EH (cell line): Measurements from ENCODE around the gene PXN.
"Not testable (repeated sequence)": the region's sequence is repeated elsewhere in the genome, so short reads cannot be mapped to it uniquely, and the experiment has no call there.

Experiments used
- DNase-seq: peaks from one replicate; pipeline ENCODE4 v3.0.0-alpha.2; 2015; ENCODE audit warnings: low read depth

PXN gene

DNA sequence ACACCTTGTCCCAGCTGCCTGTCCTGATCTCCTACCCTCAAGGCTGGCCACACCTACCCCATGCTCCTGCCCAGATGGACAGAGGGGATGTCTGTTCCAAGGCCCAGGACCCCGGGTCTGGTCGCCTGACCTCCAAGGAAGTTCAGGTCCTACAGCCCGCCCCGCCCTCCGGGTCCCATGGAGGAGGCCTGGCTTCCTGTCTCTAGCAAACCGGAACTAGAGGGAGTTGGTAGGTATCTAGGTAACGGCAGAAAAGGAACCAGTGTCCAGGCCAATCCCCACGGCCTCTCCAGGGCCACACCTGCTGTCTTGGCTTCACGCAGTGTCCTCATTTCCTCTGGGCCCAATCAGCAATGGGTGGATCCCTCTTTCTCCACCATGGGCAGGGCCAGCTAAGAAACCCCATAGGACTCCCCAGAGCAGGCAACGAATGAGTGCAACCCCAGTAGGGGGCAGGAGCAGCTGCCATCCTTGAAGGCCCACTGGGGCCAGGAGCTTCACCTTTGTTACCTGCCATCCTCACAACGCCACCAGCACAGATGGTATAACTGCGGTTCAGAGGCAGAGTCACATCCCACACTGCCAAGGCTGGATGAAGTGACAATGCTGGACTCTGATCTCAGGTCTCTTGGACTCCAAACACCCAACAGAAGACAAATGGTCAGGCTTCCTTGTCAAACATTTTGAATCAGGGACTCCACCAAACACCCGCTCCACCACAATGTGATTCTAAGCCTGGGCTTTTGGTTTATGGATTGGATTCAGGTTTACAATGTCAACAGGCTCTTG is 39.5 kb downstream of the PXN start:
- DNase-seq, result no peak

DNA sequence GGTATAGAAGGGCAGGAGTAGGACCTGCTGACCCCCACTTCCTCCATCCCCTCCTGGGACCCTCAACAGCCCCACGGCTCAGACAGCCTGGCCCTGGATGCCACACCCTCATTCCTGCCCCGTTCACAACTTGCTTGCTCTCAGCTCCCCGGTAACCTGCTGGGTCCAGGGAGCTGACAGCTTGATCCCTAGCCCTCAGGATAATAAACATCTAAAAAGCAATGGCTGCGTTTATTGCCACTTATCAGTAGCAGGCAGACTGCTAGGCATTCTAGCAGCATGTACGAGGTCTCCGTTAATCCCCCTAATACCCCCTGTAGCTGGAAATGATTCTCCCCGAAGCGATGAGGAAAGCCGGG is 40.4 kb downstream of the PXN start:
- no peak for DNase-seq

DNA sequence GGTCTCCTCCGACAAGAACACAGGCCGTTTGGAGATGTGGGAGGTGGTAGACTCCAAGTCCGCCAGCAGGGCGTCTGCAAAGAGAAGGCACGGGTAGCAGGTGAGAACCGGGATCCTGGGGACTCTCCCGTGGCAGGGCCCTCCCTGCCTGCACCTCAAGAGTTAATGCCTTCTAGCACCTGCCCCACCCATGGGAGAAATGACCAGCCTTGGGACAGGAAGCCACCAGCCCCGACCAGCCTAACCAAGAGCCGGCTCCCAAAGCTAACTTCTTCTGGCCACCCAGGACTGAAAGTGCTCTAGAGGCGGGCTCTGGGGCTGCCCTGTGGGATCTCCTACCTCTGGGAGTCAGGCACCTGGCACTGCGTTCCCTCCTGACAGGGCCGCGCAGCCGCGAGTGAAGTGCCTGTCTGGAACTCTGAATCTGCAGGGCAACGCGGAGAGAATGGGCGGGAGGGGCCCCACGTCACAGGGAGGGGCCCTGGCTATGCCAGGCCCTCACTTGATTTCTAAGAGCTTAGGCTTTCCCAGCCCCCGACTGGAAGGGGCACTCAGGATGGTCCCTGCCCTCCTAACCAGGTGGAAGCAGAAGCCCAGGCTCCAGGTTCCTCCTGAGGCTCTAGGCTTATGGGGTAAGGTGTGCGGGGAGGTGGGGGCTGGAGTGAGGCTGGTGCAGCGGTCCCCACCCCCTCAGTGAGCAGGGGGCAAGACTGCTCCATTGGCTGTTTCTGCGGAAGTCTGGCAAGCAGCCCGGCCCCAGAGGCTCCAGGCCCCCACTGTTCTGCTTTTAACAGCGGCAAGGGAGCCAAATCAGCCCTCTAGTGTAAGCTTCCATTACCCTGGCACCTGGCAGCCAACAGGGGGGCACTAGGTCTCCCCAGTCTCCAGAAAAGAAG is 41.0 kb downstream of the PXN start:
- DNase-seq, result no peak

DNA sequence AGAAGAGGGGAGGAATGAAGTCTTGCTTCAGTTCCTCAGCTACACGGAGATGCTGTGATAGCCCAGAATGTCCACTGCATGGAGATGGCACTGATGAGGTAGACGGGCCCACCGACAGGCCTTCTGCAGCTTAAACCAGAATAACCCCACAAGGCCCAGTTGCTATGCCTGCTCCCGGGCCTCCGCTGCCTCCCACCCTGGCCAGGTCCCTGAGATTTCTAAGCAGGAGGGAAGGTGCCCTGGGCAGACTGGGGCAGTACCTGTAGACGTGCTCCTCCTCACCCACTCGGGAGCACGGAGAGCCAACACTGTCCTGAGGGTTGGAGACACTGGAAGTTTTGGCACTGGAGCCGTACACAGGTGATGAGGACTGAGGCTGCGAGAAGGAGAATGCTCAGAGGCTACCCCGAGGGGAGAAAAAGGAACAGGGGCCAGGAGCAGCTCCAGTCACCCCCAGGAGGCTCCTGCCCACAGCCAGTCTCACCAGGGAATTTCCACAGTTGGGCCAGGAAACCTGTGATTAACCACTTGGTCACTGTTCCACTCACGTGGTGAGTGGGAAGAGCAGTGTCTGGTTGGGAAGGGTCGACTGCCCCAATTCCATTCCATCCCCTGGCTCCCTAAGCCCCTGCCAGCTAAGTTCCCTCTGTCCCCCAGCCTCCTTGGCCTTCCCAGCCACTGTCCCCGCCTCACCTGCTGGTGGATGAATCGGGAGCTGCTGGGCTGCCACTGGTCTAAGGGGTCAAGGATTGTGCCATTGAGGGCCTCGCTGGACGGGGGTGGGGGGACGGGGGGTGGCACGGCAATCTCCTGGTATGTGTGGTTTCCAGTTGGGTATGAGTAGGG is 41.8 kb downstream of the PXN start:
- no peak for DNase-seq

DNA sequence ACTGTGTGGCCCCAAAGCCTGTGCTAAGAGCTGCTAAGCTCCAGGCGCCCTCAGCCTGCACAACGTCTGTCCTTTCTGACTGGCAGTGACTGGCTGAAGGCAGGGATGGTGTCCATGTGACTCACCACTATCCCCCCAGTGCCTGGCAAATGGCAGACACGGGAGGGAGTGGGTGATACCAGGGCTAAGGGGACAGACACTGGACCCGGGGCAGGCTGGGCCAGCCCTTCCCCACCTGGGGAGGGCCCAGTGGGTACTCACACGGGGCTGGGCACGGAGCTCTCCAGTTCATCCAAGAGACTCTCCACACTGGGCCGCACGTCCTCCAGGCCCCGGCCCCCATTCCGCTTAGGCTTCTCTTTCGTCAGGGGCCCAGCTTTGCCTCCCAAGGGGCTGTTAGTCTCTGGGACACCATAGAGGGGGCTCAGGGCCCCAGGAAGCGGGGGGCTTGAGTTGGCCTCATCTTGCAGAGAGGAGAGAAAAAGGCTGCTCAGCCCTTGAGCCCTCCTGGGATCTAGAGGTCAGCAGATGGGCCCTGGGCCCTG is 43.2 kb downstream of the PXN start:
- DNase-seq, result no peak

DNA sequence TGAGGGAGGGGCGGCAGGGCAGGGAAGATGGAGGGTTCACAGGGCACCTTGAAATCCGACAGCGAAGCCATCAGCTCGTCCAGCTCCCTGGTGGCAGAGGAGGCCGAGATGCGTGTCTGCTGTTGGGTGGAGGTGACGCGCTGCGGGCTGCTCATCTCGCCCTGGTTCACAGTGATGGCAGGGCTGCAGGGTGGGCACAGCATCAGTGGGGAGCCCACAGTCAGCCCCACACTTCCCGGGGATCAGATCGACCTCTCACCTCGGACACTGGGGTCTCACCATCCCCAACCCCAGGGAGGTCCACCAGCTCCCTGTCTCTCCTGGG is 44.0 kb downstream of the PXN start:
- DNase-seq, result no peak

DNA sequence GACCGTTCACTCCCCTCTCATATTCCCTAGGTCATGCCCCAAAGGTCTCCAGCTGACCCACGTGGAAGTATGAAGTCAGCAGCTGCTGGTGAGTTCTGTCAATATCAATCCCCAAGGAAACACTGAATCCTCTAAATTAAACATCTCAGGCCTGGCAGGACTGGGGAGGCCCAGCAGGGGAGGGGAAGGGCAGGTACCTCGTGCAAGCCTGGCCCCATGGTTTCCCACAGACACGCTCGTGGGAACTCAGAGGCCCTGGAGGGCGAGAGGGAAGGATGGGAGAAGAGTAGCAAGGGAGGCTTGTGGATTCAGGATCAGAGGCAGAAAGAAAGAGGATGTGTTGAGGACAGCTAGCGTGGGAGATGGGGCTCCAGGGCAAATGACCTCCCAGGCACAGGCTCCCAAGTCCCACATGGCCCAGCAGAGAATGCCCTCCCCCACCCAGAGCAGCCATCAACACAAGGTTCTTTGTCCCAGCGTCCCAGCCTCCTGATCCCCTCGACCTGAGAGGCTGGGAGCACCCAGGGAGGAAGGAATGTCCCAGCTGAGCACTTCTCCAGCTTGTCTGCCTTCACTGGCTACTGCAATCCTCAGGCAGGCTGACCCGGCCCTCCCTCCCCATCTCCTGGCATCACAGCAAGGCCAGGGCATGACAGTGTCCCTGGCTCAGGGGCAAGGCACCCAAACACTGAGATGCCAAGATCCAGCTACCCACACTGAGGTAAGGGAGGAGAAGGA is 44.5 kb downstream of the PXN start:
- no peak for DNase-seq

DNA sequence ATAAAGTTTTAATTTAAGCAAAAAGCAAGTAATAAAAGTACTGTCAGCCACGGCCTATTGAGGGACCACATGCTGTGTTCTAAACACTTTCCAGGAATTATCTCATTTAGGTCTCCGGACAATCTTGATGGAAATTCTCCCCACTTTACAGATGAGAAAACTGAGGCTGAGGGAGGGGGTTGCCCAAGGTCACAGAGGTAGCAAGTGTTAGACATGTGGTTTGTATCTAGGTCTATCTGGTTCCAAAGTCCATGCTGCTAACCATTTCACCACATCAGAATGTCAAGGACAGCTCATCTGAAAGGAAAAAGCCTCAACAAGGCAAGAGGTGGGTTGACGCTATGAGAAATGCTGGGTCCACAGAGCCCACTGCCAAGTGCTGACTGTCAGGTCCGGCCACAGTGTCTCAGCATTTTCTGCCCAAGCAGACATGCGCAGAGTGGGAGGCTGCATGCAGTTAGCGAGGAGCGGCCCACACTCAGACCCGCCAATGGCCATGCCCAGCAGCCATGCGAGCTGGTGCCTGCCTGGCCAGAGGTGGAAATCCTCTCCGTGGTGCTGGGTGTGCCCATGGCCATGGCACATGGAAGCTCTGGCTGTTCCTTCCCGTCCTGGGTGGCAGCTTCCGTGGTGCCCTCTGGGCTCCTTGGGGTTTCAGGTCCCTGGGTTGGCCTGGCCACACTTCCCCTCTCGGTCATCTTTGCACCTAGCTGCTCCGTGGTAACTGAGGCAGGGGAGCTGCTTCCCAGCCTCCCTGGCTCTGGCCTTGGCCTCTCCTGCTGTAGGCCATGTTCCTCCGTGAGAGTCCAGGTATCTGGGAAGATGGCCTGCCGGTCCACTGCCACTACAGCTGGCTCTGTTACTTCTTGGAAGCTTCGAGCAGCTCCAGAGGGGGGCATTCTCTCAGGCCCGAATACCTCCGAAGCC is 46.6 kb downstream of the PXN start:
- no peak for DNase-seq

DNA sequence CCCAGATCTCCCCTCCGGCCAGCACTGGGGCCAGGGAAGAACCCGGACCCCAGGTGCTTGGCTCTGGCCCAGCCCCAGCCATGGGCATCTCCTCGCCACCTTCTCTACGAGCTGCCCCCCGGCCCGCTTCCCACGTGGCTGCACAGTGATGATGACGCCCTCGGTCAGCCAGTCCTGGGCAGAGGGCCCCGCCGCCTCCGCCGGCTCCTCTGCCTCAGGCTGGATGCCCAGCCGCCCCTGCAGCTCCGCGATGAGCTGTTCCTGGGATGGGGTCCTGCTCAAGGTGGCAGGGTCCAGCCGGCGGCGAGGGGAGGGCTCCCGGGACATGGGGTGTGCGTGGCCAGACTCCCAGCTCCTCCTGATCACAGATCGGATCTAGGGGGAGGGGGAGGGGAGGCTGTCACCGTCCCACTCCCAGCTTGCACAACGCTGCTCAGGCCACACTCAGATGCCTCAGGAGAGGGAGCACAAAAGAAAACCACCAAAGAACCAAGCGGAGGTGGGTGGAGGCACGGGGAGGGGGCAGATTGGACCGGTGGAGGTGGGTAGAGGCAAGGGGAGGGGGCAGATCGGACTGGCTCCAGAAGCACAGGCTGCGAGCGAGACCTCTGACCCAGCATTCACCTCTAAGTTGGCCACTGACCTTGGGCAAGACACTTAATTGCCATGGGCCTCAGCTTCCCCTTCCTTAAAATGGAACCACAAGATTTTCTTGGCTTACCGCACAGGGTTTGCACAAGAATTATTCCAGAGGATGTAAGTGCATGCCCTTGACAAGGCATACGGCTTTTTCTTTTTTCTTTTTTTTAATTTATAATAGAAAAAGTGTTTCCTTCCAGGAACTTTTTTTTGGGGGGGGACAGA is 48.6 kb downstream of the PXN start:
- no peak for DNase-seq

DNA sequence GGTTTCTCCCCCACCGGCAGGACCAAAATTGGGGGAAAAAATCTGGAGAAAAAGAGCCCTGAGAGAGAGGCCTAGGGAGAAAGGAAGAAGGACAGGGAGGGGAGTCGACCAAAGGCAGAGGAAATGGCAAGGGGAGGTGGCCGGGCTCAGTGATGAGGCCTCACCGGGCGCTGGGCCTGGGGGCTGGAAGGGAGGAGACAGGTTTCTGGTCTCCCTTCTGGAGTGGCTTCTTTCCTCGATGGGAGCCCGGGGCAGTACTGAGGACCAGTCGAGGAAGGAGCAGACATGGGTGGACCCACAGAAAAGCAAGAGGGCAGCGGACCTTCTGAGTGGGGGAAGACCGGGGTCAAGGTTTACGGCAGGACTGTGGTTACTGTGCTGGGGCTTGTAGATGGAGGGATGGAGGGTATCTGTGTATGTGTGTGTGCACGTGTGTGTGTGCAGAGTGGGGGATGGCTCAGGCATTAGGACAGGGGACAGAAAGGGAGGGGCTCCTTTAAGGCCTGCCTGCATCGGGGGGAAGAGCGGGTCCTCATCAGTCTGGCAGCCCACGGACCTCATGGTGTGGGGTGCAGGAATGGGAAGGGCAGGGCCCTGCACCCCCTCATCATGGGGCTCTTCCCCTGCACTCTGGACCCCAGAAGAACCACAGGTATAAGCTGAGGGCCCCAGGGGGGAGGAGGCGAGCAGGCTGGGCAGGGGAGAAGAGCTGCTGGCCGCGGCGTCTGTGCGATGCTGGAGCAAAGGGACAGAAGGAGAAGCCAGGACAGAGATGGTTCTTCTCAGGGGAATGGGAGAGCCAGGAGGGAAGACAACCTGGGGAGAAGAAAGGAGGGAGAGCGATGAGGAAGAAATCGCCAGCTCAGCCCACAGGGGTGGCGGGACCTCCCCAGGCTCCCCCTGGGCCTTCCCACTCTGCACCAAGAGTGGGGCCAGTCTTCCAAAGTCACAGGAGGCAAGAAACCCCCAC is 49.5 kb downstream of the PXN start:
- no peak for DNase-seq

DNA sequence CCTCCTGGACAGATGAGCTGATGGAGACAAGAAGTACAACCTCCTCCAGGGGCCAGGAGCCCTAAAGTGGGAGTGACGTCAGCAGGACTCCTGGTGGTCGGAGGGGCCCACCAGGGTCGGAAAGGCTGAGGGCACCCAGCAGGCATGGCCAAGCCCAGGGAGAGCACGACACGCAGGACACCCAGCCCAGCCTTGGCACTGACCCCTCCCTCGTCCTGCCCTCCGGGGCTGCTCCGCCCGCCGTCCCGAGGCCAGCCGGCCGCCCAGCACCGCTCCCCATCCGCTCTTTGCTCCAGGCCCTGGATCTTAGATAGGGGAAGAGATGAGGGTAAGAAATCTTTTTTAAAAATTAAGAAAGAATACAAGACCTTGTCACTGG is 50.2 kb downstream of the PXN start:
- no peak for DNase-seq

DNA sequence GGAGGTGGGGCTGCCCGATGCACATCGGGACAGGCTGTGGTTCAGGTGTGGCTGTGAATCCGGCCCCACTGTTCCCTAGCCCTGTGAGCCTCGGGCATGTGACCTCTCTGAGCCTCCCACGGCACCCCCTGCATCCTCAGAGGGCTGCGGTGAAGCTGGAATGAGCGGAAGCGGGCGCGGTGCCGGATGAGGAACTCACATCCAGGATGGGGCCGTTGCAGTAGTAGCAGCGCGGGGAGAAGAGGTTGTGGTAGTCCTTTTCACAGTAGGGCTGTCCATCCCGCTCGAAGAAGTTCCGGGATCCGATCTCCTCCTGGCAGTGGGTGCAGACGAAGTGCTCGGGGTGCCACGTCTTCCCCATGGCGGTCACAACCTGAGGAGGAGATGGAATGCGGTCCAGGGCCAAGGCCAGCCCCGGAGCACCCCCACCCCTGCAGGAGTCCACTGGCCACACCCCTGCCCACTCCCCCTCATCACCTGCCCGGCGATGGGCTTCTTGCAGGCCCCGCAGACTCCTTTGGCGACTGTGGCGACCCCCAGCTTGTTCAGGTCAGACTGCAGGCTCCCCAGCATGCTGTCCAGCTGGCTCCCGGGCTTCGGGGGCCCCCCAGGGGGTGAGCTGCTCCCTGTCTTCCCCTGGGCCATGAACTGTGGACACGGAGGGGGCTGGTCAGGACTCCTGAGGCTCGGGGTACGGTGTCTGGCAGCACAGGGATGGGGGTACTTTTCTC is 50.7 kb downstream of the PXN start:
- DNase-seq, result no peak

DNA sequence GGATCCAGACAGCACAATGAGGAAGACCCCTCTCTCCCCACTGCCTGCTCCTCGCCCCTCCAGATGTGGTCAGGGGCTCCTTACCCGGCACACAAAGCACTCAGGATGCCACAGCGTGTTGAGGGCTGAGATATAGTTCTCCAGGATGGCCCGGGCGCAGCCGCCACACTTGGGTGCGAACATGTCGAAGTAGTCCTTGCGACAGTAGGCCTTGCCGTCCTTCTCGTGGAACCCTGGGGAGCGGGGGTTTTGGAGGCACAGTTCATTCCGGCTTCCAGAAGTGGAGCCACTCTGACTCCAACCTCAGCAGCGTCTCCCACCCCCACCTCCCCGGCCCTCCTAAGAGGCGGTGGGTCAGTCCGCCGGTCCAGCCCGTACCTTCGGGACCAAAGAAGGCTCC is 51.8 kb downstream of the PXN start:
- no peak for DNase-seq

DNA sequence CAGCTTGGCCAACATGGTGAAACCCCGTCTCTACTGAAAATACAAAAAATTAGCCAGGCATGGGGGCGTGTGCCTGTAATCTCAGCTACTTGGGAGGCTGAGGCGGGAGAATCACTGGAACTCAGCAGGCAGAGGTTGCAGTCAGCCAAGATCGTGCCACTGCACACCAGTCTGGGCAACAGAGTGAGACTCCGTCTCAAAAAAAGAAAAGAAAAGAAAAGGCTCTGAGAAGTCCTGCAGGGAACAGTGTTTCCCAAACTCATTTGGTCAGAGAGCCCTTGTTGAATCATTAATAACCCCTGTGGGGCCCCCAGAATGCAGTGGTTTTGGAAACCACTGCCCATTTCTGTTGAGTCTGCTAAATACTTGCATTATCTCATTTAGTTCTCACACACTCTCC is 52.3 kb downstream of the PXN start:
- not testable (repeated sequence) for DNase-seq

DNA sequence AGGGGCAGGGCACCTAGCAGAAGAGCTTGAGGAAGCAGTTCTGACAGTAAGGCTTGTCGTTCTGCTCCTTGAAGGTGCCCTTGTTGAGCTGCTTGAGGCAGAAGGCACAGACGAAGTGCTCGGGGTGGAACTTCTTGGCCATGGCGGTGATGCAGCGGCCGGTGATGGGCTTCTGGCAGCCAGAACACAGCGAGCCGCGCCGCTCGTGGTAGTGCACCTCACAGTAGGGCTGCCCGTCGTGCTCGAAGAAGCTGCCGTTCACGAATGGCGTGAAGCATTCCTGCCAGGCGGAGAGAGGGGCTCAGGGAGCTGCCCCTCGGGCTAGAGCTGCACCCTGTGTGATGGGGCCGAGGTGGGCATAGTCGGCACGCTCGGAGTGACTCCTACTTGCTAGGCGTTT is 53.2 kb downstream of the PXN start:
- no peak for DNase-seq

DNA sequence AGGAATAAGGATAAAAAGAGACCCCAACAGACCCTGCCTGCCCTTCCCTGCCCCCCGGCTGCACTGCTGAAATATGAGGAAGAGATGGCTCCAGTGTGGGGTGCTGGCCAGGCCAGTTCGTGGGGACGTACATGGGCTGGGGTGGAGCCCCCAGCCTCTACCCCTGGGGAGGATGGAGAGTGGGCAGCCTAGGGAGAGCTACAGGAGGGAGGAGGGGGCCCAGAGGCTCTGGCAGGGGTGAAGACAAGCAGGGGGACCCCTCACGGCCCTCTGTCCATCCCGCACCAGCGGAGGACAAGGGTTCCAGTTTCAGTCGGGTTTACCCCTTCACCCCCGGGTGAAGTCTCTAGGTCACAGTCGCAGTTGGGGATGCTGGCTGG is 53.6 kb downstream of the PXN start:
- no peak for DNase-seq

DNA sequence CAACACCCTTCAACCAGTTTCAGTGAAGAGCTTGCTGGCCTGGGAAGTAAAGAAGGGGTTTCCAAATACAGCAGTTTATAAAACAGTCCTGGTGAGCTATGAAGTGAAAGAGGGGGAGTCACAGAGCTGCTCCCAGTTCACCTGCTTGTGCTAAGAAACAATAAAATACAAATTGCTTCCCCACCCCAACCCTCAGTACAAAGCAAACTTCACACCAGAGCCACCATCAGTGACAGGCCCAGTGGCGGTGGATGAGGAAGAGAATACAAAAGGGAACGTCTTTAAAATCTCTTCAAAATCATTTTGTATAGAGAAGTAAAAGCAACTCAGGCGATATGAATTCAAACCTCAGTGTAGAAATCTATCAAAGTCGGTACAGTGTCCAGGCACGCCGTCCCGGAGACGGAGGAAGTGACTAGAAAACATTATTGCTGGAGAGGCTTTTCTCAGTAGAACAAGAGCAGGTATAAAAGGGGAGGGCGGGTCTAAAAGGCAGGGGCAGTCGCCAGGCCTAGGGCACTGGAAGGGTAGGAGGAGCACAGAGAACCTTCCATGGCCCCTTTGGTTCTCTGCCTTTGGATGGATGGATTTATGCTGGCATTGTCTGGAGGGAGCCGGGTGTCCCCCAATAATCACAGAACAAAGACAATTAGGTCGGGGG is 54.2 kb downstream of the PXN start:
- DNase-seq, result no peak
